GM23338 (cell line): ENCODE results near the gene AHNAK.

Experiments
- CREB1 ChIP-seq: fragments of 250-450 bp; sonication (Bioruptor Pico); IDR thresholded peaks from 2 replicates; pipeline ENCODE4 v1.5.0; 2020; ENCODE audit warnings: low read depth, mild to moderate bottlenecking, moderate library complexity
- CTCF ChIP-seq, 2 experiments: fragments of 200-600 bp in 1 of 2; sonication (generic) in 1 of 2; conservative IDR thresholded peaks; 2 replicates each; pipeline versions ENCODE4 v1.5.1 to v1.6.1; 2016 to 2017; ENCODE audit warnings: antibody characterized with exemption in 2 of 2, low read depth in 2 of 2, mild to moderate bottlenecking in 2 of 2, moderate library complexity in 1 of 2
- ETS1 ChIP-seq: IDR thresholded peaks from 2 replicates; pipeline ENCODE4 v1.6.1; 2016; ENCODE audit warnings: antibody characterized with exemption
- EZH2 ChIP-seq: fragments of 200-600 bp; sonication (generic); IDR thresholded peaks from one replicate; pipeline ENCODE4 v1.8.0; 2017; ENCODE audit warnings: antibody characterized with exemption, mild to moderate bottlenecking, low read depth; ENCODE audit not compliant: unreplicated experiment
- EZH2phosphoT487 ChIP-seq: fragments of 200-600 bp; sonication (generic); IDR thresholded peaks from one replicate; pipeline ENCODE4 v1.8.1; 2018; ENCODE audit warnings: antibody characterized with exemption; ENCODE audit not compliant: unreplicated experiment
- JUNB ChIP-seq: IDR thresholded peaks from one replicate; pipeline ENCODE4 v1.6.1; 2016; ENCODE audit warnings: antibody characterized with exemption; ENCODE audit not compliant: unreplicated experiment
- NANOG ChIP-seq: IDR thresholded peaks from 2 replicates; pipeline ENCODE4 v1.6.1; 2016; ENCODE audit warnings: antibody characterized with exemption, borderline replicate concordance
- POLR2AphosphoS5 ChIP-seq: IDR thresholded peaks from 2 replicates; pipeline ENCODE4 v1.6.1; 2016; ENCODE audit warnings: antibody characterized with exemption, low read depth
- REST ChIP-seq: IDR thresholded peaks from one replicate; pipeline ENCODE4 v1.6.1; 2018; ENCODE audit warnings: antibody characterized with exemption; ENCODE audit not compliant: unreplicated experiment
- STAT1 ChIP-seq: IDR thresholded peaks from one replicate; pipeline ENCODE4 v1.6.1; 2016; ENCODE audit warnings: antibody characterized with exemption; ENCODE audit not compliant: unreplicated experiment
- ZNF114 ChIP-seq: fragments of 250-450 bp; sonication (Bioruptor Pico); IDR thresholded peaks from 2 replicates; pipeline ENCODE4 v1.5.0; 2020; ENCODE audit warnings: mild to moderate bottlenecking, moderate library complexity
- ZNF331 ChIP-seq: fragments of 250-450 bp; sonication (Bioruptor Pico); IDR thresholded peaks from 2 replicates; pipeline ENCODE4 v1.5.0; 2020; ENCODE audit warnings: low read depth, mild to moderate bottlenecking, moderate library complexity
- ZNF462 ChIP-seq: fragments of 250-450 bp; sonication (Bioruptor Pico); IDR thresholded peaks from 2 replicates; pipeline ENCODE4 v1.5.0; 2020; ENCODE audit warnings: mild to moderate bottlenecking, moderate library complexity

- TF ChIP-seq CTCF (conservative IDR thresholded peaks at IDR 0.05; ENCODE audit: low read depth in 2 of 2) (no peak), EZH2 (no peak), POLR2AphosphoS5 (no peak), JUNB (no peak), ZNF331 (no peak), EZH2phosphoT487 (no peak), ETS1 (no peak), REST (no peak), NANOG (no peak), CREB1 (CRISPR knock-in tag) (no peak), STAT1 (no peak), ZNF114 (CRISPR knock-in tag) (no peak), ZNF462 (CRISPR knock-in tag) (no peak)
Measured at GRCh38 chr11:62548545-62549335, 2.1 kb upstream of the AHNAK start.
